Body of pancreas (tissue), 4 donors: Measurements from ENCODE around the gene NSMCE1. TPM values are rescaled to one million over a fixed set of nuclear protein-coding genes. Genes with fewer than 3 reads are reported as not detected.

Experiments
- ATAC-seq: fragments of 150-250 bp; one replicate; pipeline ENCODE4 v1.9.1; 2016
- DNase-seq, 4 donors: peaks; one replicate each; pipeline ENCODE4 v3.0.0-alpha.2; 2019
- H3K27ac ChIP-seq, 4 donors: fragments of 200-600 bp; sonication (generic); 1 replicate in 3 of 4; 2 replicates in 1 of 4; pipeline versions ENCODE4 v1.5.1 to v1.6.1; 2016 to 2019; ENCODE audit warnings: mild to moderate bottlenecking in 1 of 4, mixed read lengths in 1 of 4, moderate library complexity in 1 of 4
- H3K27me3 ChIP-seq, 2 donors: fragments of 200-600 bp; sonication (generic); one replicate each; pipeline ENCODE4 v1.6.0; 2016; ENCODE audit warnings: mild to moderate bottlenecking in 1 of 2
- H3K36me3 ChIP-seq, 2 donors: fragments of 200-600 bp; sonication (generic); replicated peaks in 1 of 2; 2 replicates each; pipeline ENCODE4 v1.5.1; 2016; ENCODE audit warnings: low read depth in 2 of 2; ENCODE audit not compliant: insufficient read depth in 1 of 2
- H3K4me1 ChIP-seq: fragments of 200-600 bp; sonication (generic); one replicate; pipeline ENCODE4 v1.6.0; 2016
- H3K4me3 ChIP-seq, 2 donors: fragments of 200-600 bp; sonication (generic); 1 replicate in 1 of 2; 2 replicates in 1 of 2; pipeline ENCODE4 v1.5.1; 2016 to 2019
- H3K9me3 ChIP-seq, 3 donors: fragments of 200-600 bp; sonication (generic); 1 replicate in 2 of 3; 2 replicates in 1 of 3; pipeline ENCODE4 v1.5.1; 2016
- POLR2A ChIP-seq, 3 donors: fragments of 450-650 bp; IDR thresholded peaks; one replicate each; pipeline ENCODE4 v1.6.1; 2016; ENCODE audit warnings: antibody characterized with exemption in 3 of 3, mild to moderate bottlenecking in 2 of 3
- WGBS, 2 donors: methylation state at CpG; one replicate each; pipeline ENCODE4 v1.1.5; 2017; 5-methylcytosine and 5-hydroxymethylcytosine counted together
- intact Hi-C: fragments of 100-400 bp; cut with DNase I; formaldehyde crosslinking; loops from one replicate; pipeline ENCODE4 v1.15.1; 2023
- total RNA-seq, 2 donors: library from RNA; depleted of rRNA; stranded (reverse); fragments of >200 nt; gene quantifications; one replicate each; pipeline ENCODE4 v1.1.0, GENCODE V29; 2016
- TF ChIP-seq, protein P1 (sequence below), 7 experiments: fragments of 450-650 bp in 4 of 7; fragments of 200-600 bp in 3 of 7; sonication (generic) in 3 of 7; IDR thresholded peaks; one replicate each; pipeline ENCODE4 v1.5.1; 2016 to 2019; ENCODE audit warnings: antibody characterized with exemption in 7 of 7

Gene NSMCE1
- total RNA-seq, 2 donors from 2014 or later, result 20.1 to 29.1 TPM

DNA sequence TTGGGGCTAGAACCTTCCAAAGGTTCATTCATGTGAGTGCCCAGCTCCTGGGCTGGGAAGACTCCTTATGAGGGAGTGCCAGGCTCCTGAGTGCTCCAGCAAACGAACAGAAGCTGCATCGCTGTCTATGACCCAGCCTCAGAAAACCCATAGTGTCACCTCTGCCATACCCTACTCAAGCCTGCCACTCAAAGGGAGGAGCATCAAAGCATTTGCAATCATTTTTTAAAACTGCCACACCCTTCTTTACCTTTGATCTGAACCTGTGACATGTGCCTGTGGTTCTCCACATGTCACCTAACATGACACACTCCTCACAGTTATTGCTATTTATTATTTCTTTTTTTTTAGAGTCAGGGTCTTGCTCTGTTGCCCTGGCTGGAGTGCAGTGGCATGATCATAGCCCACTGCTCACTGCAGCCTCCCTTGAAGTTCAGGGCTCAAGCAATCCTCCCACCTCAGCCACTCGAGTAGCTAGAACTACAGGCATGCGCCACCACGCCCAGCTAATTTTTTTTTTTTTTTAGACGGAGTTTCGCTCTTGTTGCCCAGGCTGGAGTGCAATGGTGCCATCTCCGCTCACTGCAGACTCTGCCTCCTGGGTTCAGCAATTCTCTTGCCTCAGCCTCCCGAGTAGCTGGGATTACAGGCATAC, 72.5 kb downstream of the NSMCE1 start:
- H3K27me3 ChIP-seq, result no peaks in the 10 kb centered on the region
- H3K9me3 ChIP-seq, result no peaks in the 10 kb centered on the region
- H3K36me3 ChIP-seq, result no peaks in the 10 kb centered on the region
- TF ChIP-seq POLR2A (IDR thresholded peaks at IDR 0.05), result no peak
- TF ChIP-seq, protein P1, sequence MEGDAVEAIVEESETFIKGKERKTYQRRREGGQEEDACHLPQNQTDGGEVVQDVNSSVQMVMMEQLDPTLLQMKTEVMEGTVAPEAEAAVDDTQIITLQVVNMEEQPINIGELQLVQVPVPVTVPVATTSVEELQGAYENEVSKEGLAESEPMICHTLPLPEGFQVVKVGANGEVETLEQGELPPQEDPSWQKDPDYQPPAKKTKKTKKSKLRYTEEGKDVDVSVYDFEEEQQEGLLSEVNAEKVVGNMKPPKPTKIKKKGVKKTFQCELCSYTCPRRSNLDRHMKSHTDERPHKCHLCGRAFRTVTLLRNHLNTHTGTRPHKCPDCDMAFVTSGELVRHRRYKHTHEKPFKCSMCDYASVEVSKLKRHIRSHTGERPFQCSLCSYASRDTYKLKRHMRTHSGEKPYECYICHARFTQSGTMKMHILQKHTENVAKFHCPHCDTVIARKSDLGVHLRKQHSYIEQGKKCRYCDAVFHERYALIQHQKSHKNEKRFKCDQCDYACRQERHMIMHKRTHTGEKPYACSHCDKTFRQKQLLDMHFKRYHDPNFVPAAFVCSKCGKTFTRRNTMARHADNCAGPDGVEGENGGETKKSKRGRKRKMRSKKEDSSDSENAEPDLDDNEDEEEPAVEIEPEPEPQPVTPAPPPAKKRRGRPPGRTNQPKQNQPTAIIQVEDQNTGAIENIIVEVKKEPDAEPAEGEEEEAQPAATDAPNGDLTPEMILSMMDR (IDR thresholded peaks at IDR 0.05), result no peak
- no peak overlapping the region for H3K4me3 ChIP-seq
- H3K27ac ChIP-seq, result no peak overlapping the region
- no peaks in the 10 kb centered on the region for H3K4me1 ChIP-seq
- ATAC-seq (no peak), DNase-seq (no peak)
- intact Hi-C loops, result no loop called here
- 84 to 88% methylated on average over 9 of the region's 9 CpGs for WGBS, 2 donors

DNA sequence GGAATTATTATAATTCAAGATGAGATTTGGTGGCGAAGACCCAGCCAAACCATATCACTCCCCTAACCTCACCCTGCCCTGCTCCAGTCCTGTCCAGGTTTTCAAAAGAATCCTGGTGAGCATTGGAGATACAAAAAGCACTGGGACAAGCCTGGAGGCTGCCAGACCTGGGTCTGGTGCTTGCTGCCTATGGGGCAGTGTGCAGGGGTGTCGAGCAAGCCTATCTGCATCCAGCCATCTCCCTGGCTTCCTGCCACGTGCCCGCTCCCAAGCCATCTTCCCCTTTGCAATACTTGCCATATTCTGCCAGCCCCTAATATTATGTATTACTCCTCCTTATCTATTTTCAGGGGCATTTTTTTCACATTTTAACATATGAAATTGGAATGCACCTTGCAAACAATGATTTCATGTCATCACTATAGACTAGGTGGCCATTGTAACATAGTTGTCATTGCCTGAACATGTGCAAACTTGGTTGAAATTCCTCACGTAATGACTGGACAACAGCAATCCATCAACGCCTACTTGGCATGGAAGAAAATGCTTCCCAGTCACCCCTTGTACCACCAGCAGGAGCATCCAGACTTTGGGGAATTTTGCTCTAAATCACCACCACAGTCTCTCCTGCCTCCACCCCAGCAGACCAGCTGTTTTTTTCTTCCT, 73.4 kb downstream of the NSMCE1 start:
- TF ChIP-seq, protein P1 (IDR thresholded peaks at IDR 0.05), result no peak
- TF ChIP-seq POLR2A (IDR thresholded peaks at IDR 0.05), result no peak
- no peak for ATAC-seq
- 77 to 85% methylated on average over 6 of the region's 6 CpGs for WGBS, 2 donors
- no peaks in the 10 kb centered on the region for H3K36me3 ChIP-seq
- peaks cover under 1% of the 10 kb centered on the region for H3K4me1 ChIP-seq
- intact Hi-C loops, result no loop called here
- no peaks in the 10 kb centered on the region for H3K27me3 ChIP-seq
- no peak overlapping the region for H3K27ac ChIP-seq
- H3K9me3 ChIP-seq, result no peaks in the 10 kb centered on the region
- H3K4me3 ChIP-seq, result no peak overlapping the region
- DNase-seq, result no peak

- Histone ChIP-seq H3K4me3 (no peak overlapping the region), H3K27ac (no peak overlapping the region), H3K27me3 (no peaks in the 10 kb centered on the region), H3K36me3 (no peaks in the 10 kb centered on the region), H3K9me3 (no peaks in the 10 kb centered on the region), H3K4me1 (peaks cover 15% of the 10 kb centered on the region)
- ATAC-seq (no peak), DNase-seq (no peak)
- intact Hi-C loops, result no loop called here
- 69 to 79% methylated on average over 4 to 6 of the region's 6 CpGs for WGBS, 2 donors
- TF ChIP-seq POLR2A (IDR thresholded peaks at IDR 0.05), result no peak
- TF ChIP-seq, protein P1 (IDR thresholded peaks at IDR 0.05), result no peak
These were observed 75.1 kb downstream of the NSMCE1 start for GRCh38 chr16:27193300-27193990.

GRCh38 chr16:27191352-27191924, 77.1 kb downstream of the NSMCE1 start:
- Histone ChIP-seq H3K9me3 (no peaks in the 10 kb centered on the region), H3K27me3 (no peaks in the 10 kb centered on the region), H3K4me3 (no peak overlapping the region), H3K4me1 (peaks cover 15% of the 10 kb centered on the region), H3K36me3 (no peaks in the 10 kb centered on the region), H3K27ac (no peak overlapping the region)
- ATAC-seq, result no peak
- intact Hi-C loops, result no loop called here
- DNase-seq, result no peak
- TF ChIP-seq, protein P1 (IDR thresholded peaks at IDR 0.05), result no peak
- no peak for TF ChIP-seq POLR2A (IDR thresholded peaks at IDR 0.05)
- 67 to 68% methylated on average over 7 of the region's 7 CpGs for WGBS, 2 donors
